GM12801 (cell line): ENCODE measurements around the gene RASA1.

Source experiments
- TF ChIP-seq, protein P1 (sequence below): IDR thresholded peaks from one replicate; pipeline ENCODE4 v1.5.1; 2011; ENCODE audit warnings: control low read depth; ENCODE audit not compliant: insufficient read length; ENCODE audit errors: extremely low read depth

RASA1 gene

DNA sequence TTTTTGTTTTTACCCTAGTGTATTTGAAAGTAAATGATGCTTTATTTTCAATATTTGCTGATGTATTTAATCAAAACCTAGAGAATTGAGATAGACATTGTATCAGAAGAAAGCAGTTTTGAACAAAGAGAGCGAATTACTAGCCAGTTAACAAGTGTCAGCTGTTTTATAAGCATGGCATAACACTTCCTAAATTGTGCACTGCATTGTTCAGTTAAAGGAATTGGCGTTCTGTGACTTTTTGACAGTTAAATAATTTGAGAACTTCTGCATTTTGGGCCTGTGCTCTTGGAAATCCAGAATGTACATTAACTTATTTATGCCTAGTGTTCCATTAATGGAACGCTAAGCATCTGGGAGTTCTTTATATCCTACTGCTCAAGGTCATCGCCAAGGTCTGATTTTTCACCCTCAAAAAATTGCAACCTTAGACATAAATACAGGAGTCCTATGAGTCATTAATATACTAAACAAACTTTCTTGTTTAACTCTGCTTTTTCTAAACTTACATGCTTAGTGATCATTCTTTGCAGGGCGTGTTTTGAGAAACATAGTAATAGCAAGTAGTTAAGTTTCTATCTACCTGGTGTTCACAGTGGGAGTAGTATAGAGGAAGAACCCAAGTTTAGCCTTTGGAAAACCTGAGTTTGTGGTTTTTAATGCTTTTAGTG is 31.1 kb downstream of the RASA1 start:
- TF ChIP-seq, protein P1, sequence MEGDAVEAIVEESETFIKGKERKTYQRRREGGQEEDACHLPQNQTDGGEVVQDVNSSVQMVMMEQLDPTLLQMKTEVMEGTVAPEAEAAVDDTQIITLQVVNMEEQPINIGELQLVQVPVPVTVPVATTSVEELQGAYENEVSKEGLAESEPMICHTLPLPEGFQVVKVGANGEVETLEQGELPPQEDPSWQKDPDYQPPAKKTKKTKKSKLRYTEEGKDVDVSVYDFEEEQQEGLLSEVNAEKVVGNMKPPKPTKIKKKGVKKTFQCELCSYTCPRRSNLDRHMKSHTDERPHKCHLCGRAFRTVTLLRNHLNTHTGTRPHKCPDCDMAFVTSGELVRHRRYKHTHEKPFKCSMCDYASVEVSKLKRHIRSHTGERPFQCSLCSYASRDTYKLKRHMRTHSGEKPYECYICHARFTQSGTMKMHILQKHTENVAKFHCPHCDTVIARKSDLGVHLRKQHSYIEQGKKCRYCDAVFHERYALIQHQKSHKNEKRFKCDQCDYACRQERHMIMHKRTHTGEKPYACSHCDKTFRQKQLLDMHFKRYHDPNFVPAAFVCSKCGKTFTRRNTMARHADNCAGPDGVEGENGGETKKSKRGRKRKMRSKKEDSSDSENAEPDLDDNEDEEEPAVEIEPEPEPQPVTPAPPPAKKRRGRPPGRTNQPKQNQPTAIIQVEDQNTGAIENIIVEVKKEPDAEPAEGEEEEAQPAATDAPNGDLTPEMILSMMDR = no peak

DNA sequence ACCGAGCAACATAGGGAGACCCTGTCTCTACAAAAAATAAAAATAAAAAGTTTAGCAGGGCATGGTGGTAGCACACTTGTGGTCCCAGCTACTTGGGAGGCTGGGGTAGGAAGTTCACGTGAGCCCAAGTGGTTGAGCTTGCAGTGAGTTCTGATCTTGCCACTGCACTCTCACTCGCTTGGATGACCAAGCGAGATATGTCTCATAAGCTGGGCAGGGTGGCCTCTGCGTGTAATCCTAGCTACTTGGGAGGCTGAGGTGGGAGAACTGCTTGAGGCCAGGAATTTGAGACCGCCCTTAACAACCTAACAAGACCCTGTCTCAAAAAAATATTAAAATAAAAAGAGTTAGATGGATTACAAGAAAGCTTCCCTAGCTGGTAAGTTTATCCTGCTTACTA is 32.5 kb downstream of the RASA1 start:
- TF ChIP-seq, protein P1 = no peak

DNA sequence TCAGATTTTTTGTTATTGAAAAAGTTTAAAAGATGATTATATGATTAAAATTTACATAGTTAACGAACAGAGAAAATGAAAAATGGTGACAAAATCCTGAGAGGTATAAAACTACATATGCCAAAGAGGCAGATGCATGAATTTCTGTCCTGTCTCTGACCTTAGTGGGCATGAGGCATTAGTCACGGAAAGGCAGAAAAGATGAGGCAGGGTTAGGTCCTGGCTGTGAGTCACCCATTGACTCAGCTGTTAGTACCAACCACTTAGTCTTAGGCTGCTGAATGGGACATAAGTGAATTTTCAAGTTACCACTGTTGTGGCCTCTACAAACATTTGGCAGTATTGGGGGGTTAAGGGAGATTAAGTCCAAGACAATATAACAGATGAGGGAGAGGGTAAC is 33.1 kb downstream of the RASA1 start:
- TF ChIP-seq, protein P1 = no peak

DNA sequence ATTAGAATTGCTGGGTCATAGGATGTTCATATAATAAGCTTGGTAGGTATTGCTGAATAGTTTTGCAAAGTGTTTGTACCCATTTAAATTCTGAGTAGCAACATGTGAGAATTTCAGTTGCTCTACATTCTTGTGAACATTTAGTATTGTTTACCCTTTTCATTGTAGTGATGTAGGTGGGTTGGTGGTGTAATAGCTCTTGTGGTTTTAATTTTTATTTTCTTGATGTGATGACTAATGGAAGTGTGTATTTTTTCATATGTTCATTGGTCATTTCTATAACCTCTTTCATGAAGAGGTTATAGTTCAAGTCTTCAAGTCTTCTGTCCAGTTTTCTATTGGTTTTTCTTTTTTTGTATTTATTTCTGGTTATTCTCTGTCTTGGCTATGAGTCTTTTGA is 34.4 kb downstream of the RASA1 start:
- TF ChIP-seq, protein P1 = no peak

DNA sequence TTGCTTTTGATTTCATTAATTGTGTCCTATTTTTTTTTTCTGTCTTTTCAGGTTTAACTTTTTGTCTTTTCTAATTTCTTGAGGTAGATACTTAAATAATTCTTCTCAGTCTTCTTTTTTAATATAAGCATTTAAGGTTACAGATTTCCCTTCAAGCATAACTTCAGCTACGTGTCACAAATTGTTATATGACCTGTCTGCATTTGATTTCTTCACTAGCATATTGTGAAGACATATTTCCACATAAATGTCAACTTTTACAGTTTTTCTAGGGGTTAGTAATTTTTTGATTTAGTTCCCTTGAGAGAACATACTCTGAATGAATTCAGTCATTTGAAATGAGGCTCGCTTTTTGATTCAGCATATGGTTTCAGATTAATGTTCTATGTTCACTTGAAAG is 35.6 kb downstream of the RASA1 start:
- TF ChIP-seq, protein P1 = no peak

DNA sequence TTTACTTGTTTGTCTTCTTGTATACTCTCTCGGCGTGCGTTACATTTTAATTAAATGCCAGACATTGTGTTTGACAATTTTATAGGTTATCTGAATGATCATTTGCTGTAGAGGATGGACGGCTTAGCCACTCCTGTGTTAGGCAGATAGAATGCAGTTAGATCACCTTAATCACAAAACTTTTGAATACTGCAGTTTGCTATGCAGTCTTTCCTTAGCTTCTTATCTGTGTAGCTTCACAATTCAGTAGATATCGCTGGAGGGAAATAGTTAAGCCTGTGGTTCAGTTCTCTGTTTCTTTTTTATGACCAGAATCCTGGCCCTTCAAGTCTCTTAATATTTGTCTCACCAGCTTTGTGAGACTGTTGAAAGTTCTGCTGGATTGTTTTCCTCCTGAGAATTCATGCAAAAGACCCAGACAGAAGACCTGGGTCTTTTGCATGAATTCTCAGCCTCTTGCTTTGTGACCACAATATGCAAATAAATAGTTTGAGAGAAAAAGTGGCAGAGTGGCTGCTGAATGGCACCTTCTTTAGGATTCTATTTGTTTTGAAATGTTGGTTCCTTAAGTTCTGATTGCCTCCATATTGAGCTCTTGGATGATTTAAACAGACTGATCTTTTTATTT is 40.2 kb downstream of the RASA1 start:
- TF ChIP-seq, protein P1 = no peak

DNA sequence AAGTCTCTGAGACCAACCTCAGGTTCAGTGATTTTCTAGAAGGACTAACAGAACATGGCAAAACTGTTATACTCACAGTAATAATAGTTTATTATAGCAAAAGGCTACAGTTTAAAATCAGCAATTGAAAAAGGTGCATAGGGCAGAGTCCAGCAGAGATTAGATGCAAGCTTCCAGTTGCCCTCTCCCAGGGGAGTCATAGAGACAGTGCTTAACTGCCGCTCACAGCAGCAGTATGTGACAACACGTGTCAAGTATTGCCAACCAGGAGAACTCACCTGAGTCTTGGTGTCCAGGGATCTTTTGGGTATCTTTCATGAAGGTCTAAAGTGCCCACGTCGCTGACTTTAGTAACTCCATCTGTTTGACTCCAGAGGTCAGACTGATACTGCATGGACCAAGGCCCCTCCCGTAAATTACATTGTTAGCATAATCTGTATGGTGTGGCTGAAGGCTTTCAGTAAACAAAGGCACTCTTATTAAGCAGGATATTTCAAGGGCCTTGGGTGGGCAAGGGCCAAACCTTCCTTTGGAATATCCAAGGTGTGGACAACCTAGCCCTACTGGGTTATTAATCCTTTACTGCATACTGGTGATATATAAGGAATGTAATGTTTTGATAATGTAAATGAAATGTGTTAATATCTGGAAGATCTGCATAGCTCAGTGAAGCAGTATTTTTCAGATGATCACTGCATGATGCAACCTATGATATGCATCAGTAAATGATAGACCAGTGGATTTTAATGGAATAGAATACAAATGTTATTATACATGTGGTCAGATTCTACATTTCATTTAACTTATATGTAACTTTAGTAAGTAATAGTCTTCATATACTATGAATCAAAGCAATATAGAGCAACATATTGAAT is 44.0 kb downstream of the RASA1 start:
- TF ChIP-seq, protein P1 = no peak
